Choroid plexus epithelial cell (primary cell): ENCODE results near the gene KIAA1755.
A peak's percentile ranks its signal among the peaks of the same experiment; 100 is the strongest.

Experiments
- DNase-seq: peaks from one replicate; pipeline ENCODE4 v3.0.0-alpha.2; 2010; ENCODE audit warnings: low read depth
- H3K4me3 ChIP-seq: 2 replicates; pipeline ENCODE4 v1.5.1; 2011; ENCODE audit warnings: low read depth, mild to moderate bottlenecking, control low read depth, low read length, moderate library complexity
- CTCF ChIP-seq: conservative IDR thresholded peaks from 2 replicates; pipeline ENCODE4 v1.5.1; 2011; ENCODE audit warnings: low read depth, mild to moderate bottlenecking, control low read depth, inconsistent platforms, low read length, moderate library complexity

The KIAA1755 gene

DNA sequence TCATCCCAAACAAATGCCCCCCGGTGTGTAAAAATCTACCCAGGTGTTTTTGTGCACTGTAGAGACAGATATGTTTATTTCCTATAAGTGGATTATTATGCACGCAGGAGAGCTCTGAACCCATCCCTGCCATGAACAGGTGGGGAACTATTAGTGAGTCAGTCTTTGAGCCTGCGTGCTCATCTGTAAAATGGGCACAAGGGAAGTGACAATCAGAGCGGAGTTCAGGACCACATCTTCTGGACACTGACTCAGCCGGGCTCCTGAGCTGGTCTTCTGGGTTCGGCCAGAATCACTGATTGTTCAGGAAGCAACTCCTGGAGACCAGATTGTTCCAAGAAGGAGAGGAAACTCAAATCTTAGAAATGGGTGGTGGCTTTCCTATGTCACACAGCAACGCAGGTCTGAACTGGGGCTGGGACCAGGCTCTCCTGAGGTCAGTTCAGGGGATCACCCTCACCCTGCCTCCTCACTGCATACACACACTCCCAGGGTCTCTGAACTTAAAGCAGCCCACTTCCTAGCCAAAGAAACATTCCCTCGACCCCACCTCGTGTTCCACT lies 68.1 kb downstream of the KIAA1755 start:
- no peak for TF ChIP-seq CTCF
- no peak for DNase-seq

DNA sequence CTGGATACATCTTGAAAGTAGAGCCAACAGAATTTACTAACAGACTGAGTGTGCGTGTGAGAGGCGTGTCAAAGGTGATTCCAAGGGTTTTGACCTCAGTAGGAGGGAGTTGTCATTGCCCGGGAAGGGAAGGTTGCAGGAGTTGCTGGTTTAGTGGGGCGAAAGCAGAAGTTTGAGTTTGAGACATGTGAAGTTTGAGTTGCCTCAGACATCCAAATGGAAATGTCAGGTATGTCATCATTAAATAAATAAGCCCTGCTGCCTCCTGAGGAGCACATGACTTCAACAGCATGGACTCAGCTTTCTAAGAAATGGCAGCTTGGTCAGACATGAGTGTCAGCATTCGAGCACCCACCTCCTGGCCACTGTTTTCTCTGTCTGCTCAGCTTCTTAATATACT lies 68.9 kb downstream of the KIAA1755 start:
- no peak overlapping the region for H3K4me3 ChIP-seq
- DNase-seq = no peak
- TF ChIP-seq CTCF = no peak

More for the DNA sequence above, 68.1 kb downstream of the KIAA1755 start:
- H3K4me3 ChIP-seq = no peak overlapping the region

DNA sequence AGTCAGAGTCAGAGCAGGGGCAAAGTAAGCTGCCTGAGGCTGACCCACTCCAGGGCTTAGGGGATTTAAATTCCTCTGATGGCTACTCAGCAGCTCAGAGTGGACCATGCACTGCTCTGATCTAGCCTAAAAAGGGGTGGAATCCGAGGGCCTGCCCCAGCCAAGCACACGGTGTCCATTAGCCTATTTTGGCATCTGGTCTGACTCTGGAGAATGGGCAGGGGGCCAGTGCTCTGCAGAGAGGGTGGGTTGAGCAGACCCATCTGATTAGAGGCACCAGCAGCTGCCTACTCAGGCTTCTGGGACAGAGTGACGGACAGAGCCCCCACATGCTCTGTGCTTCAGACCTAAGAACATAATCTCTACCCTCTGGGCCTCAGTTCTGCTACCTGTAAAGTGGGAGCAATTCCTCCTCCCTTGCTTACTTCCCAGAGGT lies 69.6 kb downstream of the KIAA1755 start:
- no peak for DNase-seq
- TF ChIP-seq CTCF = no peak
- H3K4me3 ChIP-seq = no peak overlapping the region

DNA sequence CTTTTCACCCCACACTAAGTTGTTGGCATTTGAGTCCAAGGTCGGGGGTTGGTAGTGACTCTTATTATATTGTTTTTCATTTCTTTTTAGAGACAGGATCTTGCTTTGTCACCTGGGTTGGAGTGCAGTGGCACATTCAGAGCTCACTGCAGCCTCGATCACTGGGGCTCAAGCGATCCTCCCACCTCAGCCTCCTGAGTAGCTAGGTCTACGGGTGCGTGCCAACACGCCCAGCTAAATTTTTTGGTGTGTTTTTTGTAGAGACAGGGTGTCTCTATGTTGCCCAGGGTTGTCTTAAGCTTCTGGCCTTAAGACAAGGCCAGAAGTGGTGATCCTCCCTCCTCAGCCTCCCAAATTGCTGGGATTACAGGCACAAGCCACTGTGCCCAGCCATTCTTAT lies 70.4 kb downstream of the KIAA1755 start:
- no peak for TF ChIP-seq CTCF
- no peak overlapping the region for H3K4me3 ChIP-seq
- no peak for DNase-seq

DNA sequence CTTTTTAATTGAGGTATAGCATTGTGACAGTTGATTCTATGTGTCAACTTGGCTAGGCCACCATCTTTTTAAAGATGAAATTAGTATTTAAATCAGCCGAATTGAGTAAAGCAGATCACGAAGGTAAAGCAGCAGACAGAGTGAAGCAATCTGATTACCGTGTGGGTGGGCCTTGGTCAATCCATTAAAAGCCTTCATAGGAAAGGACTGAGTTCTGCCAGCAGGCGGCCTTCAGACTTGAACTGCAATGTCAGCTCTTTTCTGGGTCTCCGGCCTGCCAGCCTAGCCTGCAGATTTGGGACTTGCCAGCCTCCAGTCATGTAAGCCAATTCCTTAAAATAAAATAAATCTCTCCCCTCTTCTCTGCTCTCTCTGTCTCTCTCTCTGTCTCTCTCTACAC lies 73.0 kb downstream of the KIAA1755 start:
- DNase-seq = peak; percentile 56
- no peak overlapping the region for H3K4me3 ChIP-seq
- peak; percentile 50 for TF ChIP-seq CTCF

DNA sequence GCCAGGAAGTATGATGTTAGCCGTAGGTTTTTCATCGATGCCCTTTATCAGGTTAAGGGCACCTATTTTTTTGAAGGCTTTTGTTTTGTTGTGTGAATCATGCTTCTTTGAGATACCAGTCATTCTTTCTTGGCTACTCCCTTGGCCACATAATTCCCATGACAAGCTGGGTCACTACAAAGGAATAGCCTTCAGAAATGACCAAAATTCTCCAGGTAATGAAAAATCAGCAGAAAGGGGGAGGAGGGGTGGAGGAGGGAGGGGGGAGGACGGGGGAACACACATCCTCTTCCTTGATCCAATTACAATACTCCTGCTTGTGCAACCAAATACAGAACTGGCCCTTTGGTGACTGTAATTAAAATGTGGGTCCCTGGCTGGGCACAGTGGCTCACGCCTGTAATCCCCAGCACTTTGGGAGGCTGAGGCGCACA lies 73.7 kb downstream of the KIAA1755 start:
- no peak overlapping the region for H3K4me3 ChIP-seq
- DNase-seq = no peak
- TF ChIP-seq CTCF = no peak

GRCh38 chr20:38184101-38184500 lies 76.4 kb downstream of the KIAA1755 start:
- no peak for TF ChIP-seq CTCF
- DNase-seq = no peak

More at GRCh38 chr20:38184101-38184500, 76.4 kb downstream of the KIAA1755 start:
- H3K4me3 ChIP-seq = no peak overlapping the region
